ENCODE data around the gene FERMT3. TPM values are rescaled to one million over a fixed set of nuclear protein-coding genes. Genes with fewer than 3 reads are reported as not detected.

Gene FERMT3
- total and polyA plus RNA-seq, 2 of the 13 experiments (the other 11 are each of a cell fraction or from before 2014, with no cell fraction given), result 0.29 TPM; not detected in 1

- TF ChIP-seq ZNF234 (CRISPR knock-in tag; conservative IDR thresholded peaks at IDR 0.05), result no peak
- TF ChIP-seq ZNF124 (CRISPR knock-in tag; IDR thresholded peaks at IDR 0.05), result no peak
- no peak for TF ChIP-seq BRCA1 (CRISPR knock-in tag; IDR thresholded peaks at IDR 0.05)
- TF ChIP-seq PHF20 (CRISPR knock-in tag; IDR thresholded peaks at IDR 0.05), result peak; percentile 44; the same call in 1 of the 2 replicates
- TF ChIP-seq HNRNPLL (IDR thresholded peaks at IDR 0.05; ENCODE audit: low read depth, low read length, poor library complexity, severe bottlenecking), result no peak
- TF ChIP-seq, protein P1, sequence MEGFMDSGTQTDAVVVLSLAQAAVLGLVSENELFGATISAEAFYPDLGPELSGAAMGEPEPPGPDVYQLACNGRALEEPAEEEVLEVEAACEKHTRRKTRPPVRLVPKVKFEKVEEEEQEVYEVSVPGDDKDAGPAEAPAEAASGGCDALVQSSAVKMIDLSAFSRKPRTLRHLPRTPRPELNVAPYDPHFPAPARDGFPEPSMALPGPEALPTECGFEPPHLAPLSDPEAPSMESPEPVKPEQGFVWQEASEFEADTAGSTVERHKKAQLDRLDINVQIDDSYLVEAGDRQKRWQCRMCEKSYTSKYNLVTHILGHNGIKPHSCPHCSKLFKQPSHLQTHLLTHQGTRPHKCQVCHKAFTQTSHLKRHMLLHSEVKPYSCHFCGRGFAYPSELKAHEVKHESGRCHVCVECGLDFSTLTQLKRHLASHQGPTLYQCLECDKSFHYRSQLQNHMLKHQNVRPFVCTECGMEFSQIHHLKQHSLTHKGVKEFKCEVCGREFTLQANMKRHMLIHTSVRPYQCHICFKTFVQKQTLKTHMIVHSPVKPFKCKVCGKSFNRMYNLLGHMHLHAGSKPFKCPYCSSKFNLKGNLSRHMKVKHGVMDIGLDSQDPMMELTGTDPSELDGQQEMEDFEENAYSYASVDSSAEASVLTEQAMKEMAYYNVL (CRISPR knock-in tag; IDR thresholded peaks at IDR 0.05; ENCODE audit: borderline replicate concordance), result no peak
- no peak for TF ChIP-seq ZNF878 (CRISPR knock-in tag; IDR thresholded peaks at IDR 0.05)
- TF ChIP-seq HOXA5 (CRISPR knock-in tag; IDR thresholded peaks at IDR 0.05), result 0 out of 2 replicates have a peak, but pooled peaks have one; percentile 25
- no peak for TF ChIP-seq RFX5 (IDR thresholded peaks at IDR 0.05; ENCODE audit: low read depth, low read length)
- TF ChIP-seq WIZ (CRISPR knock-in tag; IDR thresholded peaks at IDR 0.05), result no peak
- TF ChIP-seq ZSCAN21 (CRISPR knock-in tag; IDR thresholded peaks at IDR 0.05; ENCODE audit: borderline replicate concordance), result peak; percentile 73; the same call in 1 of the 2 replicates
- TF ChIP-seq NFRKB (IDR thresholded peaks at IDR 0.05), result no peak
- no peak for TF ChIP-seq FOSL1 (CRISPR knock-in tag; IDR thresholded peaks at IDR 0.05; ENCODE audit: borderline replicate concordance)
- TF ChIP-seq NR3C1 (CRISPR knock-in tag; IDR thresholded peaks at IDR 0.05), result no peak
- TF ChIP-seq, protein P2, sequence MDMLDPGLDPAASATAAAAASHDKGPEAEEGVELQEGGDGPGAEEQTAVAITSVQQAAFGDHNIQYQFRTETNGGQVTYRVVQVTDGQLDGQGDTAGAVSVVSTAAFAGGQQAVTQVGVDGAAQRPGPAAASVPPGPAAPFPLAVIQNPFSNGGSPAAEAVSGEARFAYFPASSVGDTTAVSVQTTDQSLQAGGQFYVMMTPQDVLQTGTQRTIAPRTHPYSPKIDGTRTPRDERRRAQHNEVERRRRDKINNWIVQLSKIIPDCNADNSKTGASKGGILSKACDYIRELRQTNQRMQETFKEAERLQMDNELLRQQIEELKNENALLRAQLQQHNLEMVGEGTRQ (IDR thresholded peaks at IDR 0.05; ENCODE audit: low read depth, low read length), result no peak
- TF ChIP-seq, protein P2 (CRISPR knock-in tag; IDR thresholded peaks at IDR 0.05; ENCODE audit: borderline replicate concordance), result no peak; the same call in 1 of the 2 replicates
- TF ChIP-seq NFE2 (CRISPR knock-in tag; IDR thresholded peaks at IDR 0.05), result no peak
- no peak for TF ChIP-seq BCL6 (CRISPR knock-in tag; IDR thresholded peaks at IDR 0.05)
- TF ChIP-seq ZNF275 (CRISPR knock-in tag; IDR thresholded peaks at IDR 0.05; ENCODE audit: borderline replicate concordance), result no peak
- TF ChIP-seq MAX (IDR thresholded peaks at IDR 0.05), result peak; percentile 67
- peak; percentile 58; the same call in 1 of the 2 replicates for TF ChIP-seq ETV6 (CRISPR knock-in tag; conservative IDR thresholded peaks at IDR 0.05)
- no peak for TF ChIP-seq REST (IDR thresholded peaks at IDR 0.05; ENCODE audit: borderline replicate concordance in 1 of 2, low read depth in 1 of 2, low read length in 2 of 2)
Measured at GRCh38 chr11:64226507-64227051, 20.1 kb downstream of the FERMT3 start (continued).
